ENCODE results near the gene TRPM7.
"Not testable (repeated sequence)": the region's sequence is repeated elsewhere in the genome, so short reads cannot be mapped to it uniquely, and the experiment has no call there.

TRPM7 gene

GRCh38 chr15:50686469-50687301 is at the start of gene TRPM7:
TRPM7 (minus strand) TSS chr15:50686797; CDS start chr15:50686533, 264 bp downstream.
- peak; percentile 88 for DNase-seq

GRCh38 chr15:50735156-50735555 is 48.6 kb upstream of the TRPM7 start:
- no peak for DNase-seq

- DNase-seq = no peak
These were observed 39.7 kb upstream of the TRPM7 start for GRCh38 chr15:50726315-50726714.

GRCh38 chr15:50718700-50719125 is 32.1 kb upstream of the TRPM7 start:
- DNase-seq = no peak

GRCh38 chr15:50712018-50712417 is 25.4 kb upstream of the TRPM7 start:
- DNase-seq = no peak

GRCh38 chr15:50710585-50710984 is 24.0 kb upstream of the TRPM7 start:
- DNase-seq = no peak

GRCh38 chr15:50707878-50708427 is 21.4 kb upstream of the TRPM7 start:
- no peak for DNase-seq

GRCh38 chr15:50702762-50703334 is 16.3 kb upstream of the TRPM7 start:
- DNase-seq = no peak

- no peak for DNase-seq
These were observed 11.5 kb upstream of the TRPM7 start for GRCh38 chr15:50698101-50698500.

- DNase-seq = peak; percentile 20
These were observed 10.7 kb upstream of the TRPM7 start for GRCh38 chr15:50697109-50697797.

- not testable (repeated sequence) for DNase-seq
These were observed 8.1 kb upstream of the TRPM7 start for GRCh38 chr15:50694634-50695165.

- no peak for DNase-seq
These were observed 805 bp upstream of the TRPM7 start for GRCh38 chr15:50687302-50687902.

GRCh38 chr15:50685976-50686468 is 575 bp downstream of the TRPM7 start:
- peak; percentile 47 for DNase-seq

GRCh38 chr15:50685191-50685975 is 1.2 kb downstream of the TRPM7 start:
- DNase-seq = no peak

- no peak for DNase-seq
These were observed 5.1 kb downstream of the TRPM7 start for GRCh38 chr15:50681467-50681866.

- DNase-seq = peak; percentile 82
These were observed 9.7 kb downstream of the TRPM7 start for GRCh38 chr15:50676799-50677483.

- peak; percentile 45 for DNase-seq
These were observed 11.0 kb downstream of the TRPM7 start for GRCh38 chr15:50675535-50676144.

- DNase-seq = no peak
These were observed 16.5 kb downstream of the TRPM7 start for GRCh38 chr15:50670115-50670514.

- DNase-seq = no peak
These were observed 17.0 kb downstream of the TRPM7 start for GRCh38 chr15:50669611-50670010.

- no peak for DNase-seq
These were observed 20.7 kb downstream of the TRPM7 start for GRCh38 chr15:50665938-50666337.

GRCh38 chr15:50655555-50655954 is 31.0 kb downstream of the TRPM7 start:
- DNase-seq = no peak
